Liver (tissue), 3 donors: ENCODE data around the gene ANKFN1.

Source experiments
- EGR1 ChIP-seq, 2 donors: IDR thresholded peaks; 2 replicates each; pipeline ENCODE4 v1.6.1; 2016 to 2018; ENCODE audit warnings: antibody characterized with exemption in 2 of 2, low read depth in 2 of 2
- FOXA1 ChIP-seq: IDR thresholded peaks from 2 replicates; pipeline ENCODE4 v1.6.1; 2016; ENCODE audit warnings: antibody characterized with exemption
- GABPA ChIP-seq, 2 donors: IDR thresholded peaks in 1 of 2; conservative IDR thresholded peaks in 1 of 2; 2 replicates each; pipeline ENCODE4 v1.6.1; 2016; ENCODE audit warnings: antibody characterized with exemption in 2 of 2, mild to moderate bottlenecking in 1 of 2, moderate library complexity in 1 of 2
- JUND ChIP-seq, 2 donors: IDR thresholded peaks; 2 replicates each; pipeline ENCODE4 v1.6.1; 2016; ENCODE audit warnings: antibody characterized with exemption in 2 of 2
- MAX ChIP-seq: IDR thresholded peaks from 2 replicates; pipeline ENCODE4 v1.6.1; 2016; ENCODE audit warnings: antibody characterized with exemption
- RAD21 ChIP-seq, 2 donors: IDR thresholded peaks; 2 replicates each; pipeline ENCODE4 v1.6.1; 2016; ENCODE audit warnings: antibody characterized with exemption in 2 of 2, mild to moderate bottlenecking in 2 of 2
- REST ChIP-seq: IDR thresholded peaks from 2 replicates; pipeline ENCODE4 v1.6.1; 2016; ENCODE audit warnings: antibody characterized with exemption, mild to moderate bottlenecking
- RXRA ChIP-seq, 2 donors: IDR thresholded peaks; 2 replicates each; pipeline ENCODE4 v1.6.1; 2017 to 2018; ENCODE audit warnings: antibody characterized with exemption in 2 of 2, mild to moderate bottlenecking in 1 of 2
- TAF1 ChIP-seq: conservative IDR thresholded peaks from 2 replicates; pipeline ENCODE4 v1.6.1; 2016; ENCODE audit warnings: antibody characterized with exemption, mild to moderate bottlenecking
- YY1 ChIP-seq: IDR thresholded peaks from 2 replicates; pipeline ENCODE4 v1.6.1; 2016; ENCODE audit warnings: antibody characterized with exemption, mild to moderate bottlenecking
- TF ChIP-seq, protein P1 (sequence below): fragments of 150-350 bp; IDR thresholded peaks from 2 replicates; pipeline ENCODE4 v1.5.1; 2017; ENCODE audit warnings: improper control_type of control experiment, low read depth, low read length; ENCODE audit not compliant: missing input control
- TF ChIP-seq, protein P2 (sequence below): IDR thresholded peaks from 2 replicates; pipeline ENCODE4 v1.6.1; 2016; ENCODE audit warnings: antibody characterized with exemption
- donor health status: healthy.
- donor health status: healthy.

DNA sequence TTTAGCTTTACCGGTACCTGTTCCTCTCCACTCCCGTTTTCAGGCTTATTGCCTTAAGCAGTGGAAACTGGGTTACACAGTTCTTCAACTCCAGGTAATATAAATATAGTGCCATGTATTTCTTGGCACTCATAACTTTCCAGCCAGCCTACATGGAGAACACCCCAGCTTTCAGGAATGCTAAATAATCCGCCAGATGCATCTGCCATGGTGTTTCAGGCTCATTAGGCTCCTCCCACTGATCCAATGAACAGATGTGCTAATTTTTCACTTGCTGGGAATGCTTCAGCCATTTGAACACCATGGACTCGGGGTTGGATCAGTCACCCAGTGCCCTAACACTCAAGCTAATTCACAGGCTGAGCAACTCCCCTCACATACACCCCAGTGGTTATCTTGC, 4.6 kb downstream of the ANKFN1 start:
- TF ChIP-seq YY1 (no peak), GABPA (IDR thresholded peaks at IDR 0.05 in 1 of 2, conservative IDR thresholded peaks at IDR 0.05 in 1 of 2) (no peak), TAF1 (no peak), MAX (no peak), JUND (IDR thresholded peaks at IDR 0.05) (no peak), REST (no peak), EGR1 (IDR thresholded peaks at IDR 0.05; ENCODE audit: low read depth in 2 of 2) (no peak), FOXA1 (no peak), RXRA (IDR thresholded peaks at IDR 0.05) (no peak), RAD21 (IDR thresholded peaks at IDR 0.05) (no peak)
- TF ChIP-seq, protein P1, sequence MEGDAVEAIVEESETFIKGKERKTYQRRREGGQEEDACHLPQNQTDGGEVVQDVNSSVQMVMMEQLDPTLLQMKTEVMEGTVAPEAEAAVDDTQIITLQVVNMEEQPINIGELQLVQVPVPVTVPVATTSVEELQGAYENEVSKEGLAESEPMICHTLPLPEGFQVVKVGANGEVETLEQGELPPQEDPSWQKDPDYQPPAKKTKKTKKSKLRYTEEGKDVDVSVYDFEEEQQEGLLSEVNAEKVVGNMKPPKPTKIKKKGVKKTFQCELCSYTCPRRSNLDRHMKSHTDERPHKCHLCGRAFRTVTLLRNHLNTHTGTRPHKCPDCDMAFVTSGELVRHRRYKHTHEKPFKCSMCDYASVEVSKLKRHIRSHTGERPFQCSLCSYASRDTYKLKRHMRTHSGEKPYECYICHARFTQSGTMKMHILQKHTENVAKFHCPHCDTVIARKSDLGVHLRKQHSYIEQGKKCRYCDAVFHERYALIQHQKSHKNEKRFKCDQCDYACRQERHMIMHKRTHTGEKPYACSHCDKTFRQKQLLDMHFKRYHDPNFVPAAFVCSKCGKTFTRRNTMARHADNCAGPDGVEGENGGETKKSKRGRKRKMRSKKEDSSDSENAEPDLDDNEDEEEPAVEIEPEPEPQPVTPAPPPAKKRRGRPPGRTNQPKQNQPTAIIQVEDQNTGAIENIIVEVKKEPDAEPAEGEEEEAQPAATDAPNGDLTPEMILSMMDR: no peak
- TF ChIP-seq, protein P2, sequence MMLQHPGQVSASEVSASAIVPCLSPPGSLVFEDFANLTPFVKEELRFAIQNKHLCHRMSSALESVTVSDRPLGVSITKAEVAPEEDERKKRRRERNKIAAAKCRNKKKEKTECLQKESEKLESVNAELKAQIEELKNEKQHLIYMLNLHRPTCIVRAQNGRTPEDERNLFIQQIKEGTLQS: no peak
